Measurements from ENCODE around the gene AP1M1. TPM values are rescaled to one million over a fixed set of nuclear protein-coding genes. Genes with fewer than 3 reads are reported as not detected.

Gene AP1M1
- total and polyA plus RNA-seq, 2 donors = 30.6 to 72.9 TPM

DNA sequence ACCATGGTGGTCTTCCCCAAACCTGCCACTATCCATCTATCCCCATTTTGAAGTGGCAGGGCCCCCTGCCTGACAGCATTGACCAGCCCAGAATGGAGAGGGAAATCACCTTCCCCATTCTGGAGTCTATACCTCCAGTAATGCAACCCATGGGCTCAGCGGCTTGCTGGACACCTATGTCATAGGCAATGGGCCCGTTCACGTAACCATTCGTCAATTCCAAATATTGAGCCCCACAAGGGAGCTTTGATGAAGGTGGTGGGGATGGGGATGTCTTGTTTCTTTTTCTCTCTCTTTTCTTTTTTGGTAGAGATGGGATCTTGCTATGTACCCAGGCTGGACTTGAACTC is 63.1 kb downstream of the AP1M1 start:
- Histone ChIP-seq H3K27ac (ENCODE audit: low read depth) (no peak overlapping the region), H3K4me1 (ENCODE audit: insufficient read depth) (no peaks in the 10 kb centered on the region), H3K36me3 (ENCODE audit: insufficient read depth) (no peaks in the 10 kb centered on the region), H3K4me3 (ENCODE audit: low read depth, low read length) (no peak overlapping the region)
- DNase-seq (ENCODE audit: extremely low spot score) = no peak
- WGBS = 95% methylated on average over 4 of the region's 4 CpGs

DNA sequence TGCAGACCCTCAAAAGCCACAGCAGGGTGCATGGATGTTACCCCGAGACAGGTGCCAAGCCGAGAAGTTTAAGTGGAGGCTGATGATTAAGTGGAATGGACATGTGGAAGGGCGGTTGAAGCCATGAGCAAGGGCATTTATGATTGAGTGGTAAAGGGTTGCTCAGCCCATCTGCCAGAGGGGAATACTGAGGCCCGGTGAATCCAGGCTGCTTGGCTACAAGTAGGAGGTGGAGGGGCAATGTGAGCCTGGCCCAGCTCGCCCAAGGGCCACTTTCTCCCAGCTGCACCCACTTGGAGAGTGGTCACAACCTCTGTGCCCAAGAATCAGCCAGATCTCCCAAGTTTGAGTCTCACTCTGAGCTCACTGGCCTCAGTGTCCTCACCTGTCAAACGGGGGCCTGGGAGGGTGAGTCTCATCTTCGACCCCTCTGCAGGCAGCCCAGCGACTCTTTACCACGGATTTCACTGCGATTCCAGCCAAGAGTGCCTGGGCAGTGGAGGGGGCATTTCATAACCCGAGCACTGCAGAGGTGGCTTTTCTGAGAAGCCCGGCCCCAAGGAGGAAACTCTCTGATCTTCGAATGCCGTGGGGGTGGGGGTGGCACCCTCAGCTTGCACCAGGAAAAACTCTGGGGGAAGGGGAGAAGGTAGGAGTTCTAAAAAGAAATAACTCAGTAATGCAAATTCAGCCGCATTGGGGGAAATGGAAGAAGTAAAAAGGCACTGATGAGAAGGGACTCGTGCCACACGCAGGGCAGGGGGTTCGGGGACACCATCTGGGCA is 64.1 kb downstream of the AP1M1 start:
- no peaks in the 10 kb centered on the region for H3K4me1 ChIP-seq (ENCODE audit: insufficient read depth)
- H3K27ac ChIP-seq (ENCODE audit: low read depth) = no peak overlapping the region
- WGBS = 75% methylated on average over 18 of the region's 18 CpGs
- no peak for DNase-seq (ENCODE audit: extremely low spot score)
- H3K4me3 ChIP-seq (ENCODE audit: low read depth, low read length) = no peak overlapping the region
- H3K36me3 ChIP-seq (ENCODE audit: insufficient read depth) = no peaks in the 10 kb centered on the region

DNA sequence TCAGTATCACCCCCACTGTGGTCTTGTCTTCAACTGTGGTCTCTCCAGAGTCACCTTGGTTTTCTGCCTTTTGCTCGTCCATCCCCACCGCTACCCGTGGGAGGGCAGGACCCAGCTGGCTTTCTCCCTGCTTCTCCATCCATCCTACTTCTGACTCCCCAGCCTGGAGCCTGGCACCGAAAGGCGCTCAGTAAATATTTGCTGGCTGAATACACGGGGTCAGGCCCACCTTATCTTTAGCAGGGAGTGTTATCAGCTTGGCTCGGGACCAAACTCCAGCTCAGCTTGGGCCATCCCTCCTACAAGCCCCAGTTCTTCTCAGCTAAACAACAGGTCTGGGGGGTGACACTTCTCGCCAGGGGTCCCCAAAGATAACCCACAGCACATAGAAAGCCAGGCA is 64.9 kb downstream of the AP1M1 start:
- no peak for DNase-seq (ENCODE audit: extremely low spot score)

DNA sequence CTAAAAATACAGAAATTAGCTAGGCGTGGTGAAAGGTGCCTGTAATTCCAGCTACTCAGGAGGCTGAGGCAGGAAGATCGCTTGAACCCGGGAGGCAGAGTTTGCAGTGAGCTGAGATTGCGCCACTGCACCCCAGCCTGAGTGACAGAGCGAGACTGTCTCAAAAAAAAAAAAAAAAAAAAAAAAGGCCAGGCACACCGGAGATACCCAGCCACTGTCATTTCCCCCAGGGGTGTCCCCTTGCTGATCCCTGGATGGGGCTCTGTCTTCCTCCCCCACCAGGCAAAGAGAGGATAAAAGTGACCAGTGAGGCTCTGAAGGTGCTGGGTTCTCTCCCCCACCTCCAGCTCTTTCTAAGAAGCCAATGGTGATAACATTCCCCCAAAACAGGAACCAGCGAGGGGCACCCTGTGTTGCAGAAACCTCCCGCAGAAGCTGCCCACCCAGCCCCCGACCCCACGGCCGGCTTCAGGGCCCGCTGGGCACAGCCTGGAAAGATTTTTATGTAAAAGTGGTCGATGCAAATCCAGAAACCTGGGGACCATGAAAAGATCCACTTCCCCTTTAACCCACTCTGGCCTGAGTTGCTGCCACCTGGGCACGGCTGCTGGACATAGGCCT is 65.5 kb downstream of the AP1M1 start:
- Histone ChIP-seq H3K4me1 (ENCODE audit: insufficient read depth) (no peaks in the 10 kb centered on the region), H3K27ac (ENCODE audit: low read depth) (no peak overlapping the region), H3K36me3 (ENCODE audit: insufficient read depth) (no peaks in the 10 kb centered on the region), H3K4me3 (ENCODE audit: low read depth, low read length) (no peak overlapping the region)
- 86% methylated on average over 14 of the region's 14 CpGs for WGBS
- no peak for DNase-seq (ENCODE audit: extremely low spot score)

More for the DNA sequence above, 64.9 kb downstream of the AP1M1 start:
- WGBS = 46% methylated on average over 8 of the region's 8 CpGs
- Histone ChIP-seq H3K36me3 (ENCODE audit: insufficient read depth) (no peaks in the 10 kb centered on the region), H3K4me3 (ENCODE audit: low read depth, low read length) (no peak overlapping the region), H3K27ac (ENCODE audit: low read depth) (no peak overlapping the region), H3K4me1 (ENCODE audit: insufficient read depth) (no peaks in the 10 kb centered on the region)

DNA sequence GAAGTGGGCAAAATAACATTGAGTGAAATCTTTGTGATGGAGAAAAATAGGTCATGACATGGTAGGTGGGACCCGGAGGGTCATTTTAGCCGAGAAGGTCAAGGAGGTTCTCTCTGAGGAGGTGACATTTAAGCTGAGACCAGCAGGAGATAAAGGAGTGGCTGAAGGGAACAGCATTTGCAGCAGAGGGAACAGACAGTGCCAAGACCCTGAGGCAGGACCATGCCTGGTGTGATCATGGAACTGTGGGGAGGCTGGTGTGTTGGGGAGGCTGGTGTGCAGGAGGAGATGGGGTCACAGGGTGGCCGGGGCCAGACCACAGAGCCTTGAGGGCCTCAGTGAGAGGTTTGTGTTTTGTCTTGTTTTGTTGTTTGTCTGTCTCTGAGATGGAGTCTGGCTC is 67.5 kb downstream of the AP1M1 start:
- Histone ChIP-seq H3K27ac (ENCODE audit: low read depth) (no peak overlapping the region), H3K4me1 (ENCODE audit: insufficient read depth) (no peaks in the 10 kb centered on the region), H3K4me3 (ENCODE audit: low read depth, low read length) (no peak overlapping the region), H3K36me3 (ENCODE audit: insufficient read depth) (no peaks in the 10 kb centered on the region)
- no peak for DNase-seq (ENCODE audit: extremely low spot score)
- 88% methylated on average over 3 of the region's 3 CpGs for WGBS

DNA sequence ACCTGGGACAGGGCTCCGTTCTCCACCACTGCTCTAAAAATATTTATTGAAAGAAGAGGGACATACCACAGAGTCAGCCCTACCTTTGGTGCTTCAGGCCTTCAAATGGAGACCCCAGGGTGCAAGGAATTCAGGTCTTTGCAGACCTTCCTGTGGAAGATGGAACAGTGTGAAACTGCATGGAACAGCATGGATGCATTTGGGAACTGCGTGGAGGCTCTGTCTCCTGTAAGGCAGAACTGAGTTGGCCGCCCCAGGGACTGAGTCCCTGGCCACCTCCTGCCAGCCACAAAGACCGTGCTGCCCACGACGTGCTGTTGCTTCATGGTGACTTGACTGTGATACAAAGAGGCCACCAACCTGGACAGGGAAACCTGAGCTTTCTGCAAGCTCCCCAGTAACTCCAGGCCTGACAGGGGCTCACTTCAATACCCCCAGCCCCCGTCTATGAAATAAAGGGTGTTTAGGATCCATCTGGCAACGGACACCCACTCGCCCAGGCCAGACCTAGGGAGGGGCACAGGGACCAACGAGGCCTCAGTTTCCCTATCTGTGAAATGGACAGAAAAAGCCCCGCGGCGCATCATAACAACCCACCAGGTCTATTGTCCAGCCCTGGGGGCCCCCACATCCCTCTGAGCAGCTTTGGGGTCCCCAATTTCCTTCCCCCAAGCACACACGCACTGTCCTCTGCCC is 68.3 kb downstream of the AP1M1 start:
- H3K4me1 ChIP-seq (ENCODE audit: insufficient read depth) = no peaks in the 10 kb centered on the region
- DNase-seq (ENCODE audit: extremely low spot score) = no peak
- WGBS = 94% methylated on average over 14 of the region's 14 CpGs
- H3K27ac ChIP-seq (ENCODE audit: low read depth) = no peak overlapping the region
- H3K4me3 ChIP-seq (ENCODE audit: low read depth, low read length) = no peak overlapping the region
- no peaks in the 10 kb centered on the region for H3K36me3 ChIP-seq (ENCODE audit: insufficient read depth)

DNA sequence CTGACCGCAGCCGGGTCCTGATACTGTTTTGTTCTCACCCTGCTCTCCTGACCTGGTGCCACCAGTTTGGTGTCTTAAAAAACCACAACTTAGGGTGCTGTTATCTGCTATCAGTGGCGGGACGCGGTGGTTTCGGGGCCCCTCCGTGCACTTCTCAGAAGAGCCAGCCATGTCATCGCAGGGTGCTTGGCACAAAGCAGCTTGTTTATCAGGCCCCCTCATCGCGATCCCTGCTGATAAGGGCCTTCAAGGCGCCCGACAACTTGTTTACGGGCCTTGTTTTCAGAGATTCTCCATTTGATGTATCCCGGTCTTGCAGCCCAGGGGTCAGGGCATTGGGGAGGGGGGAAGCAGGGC is 68.9 kb downstream of the AP1M1 start:
- WGBS = 52% methylated on average over 14 of the region's 14 CpGs
- DNase-seq (ENCODE audit: extremely low spot score) = no peak
- Histone ChIP-seq H3K36me3 (ENCODE audit: insufficient read depth) (no peaks in the 10 kb centered on the region), H3K4me1 (ENCODE audit: insufficient read depth) (no peaks in the 10 kb centered on the region), H3K4me3 (ENCODE audit: low read depth, low read length) (no peak overlapping the region), H3K27ac (ENCODE audit: low read depth) (no peak overlapping the region)

DNA sequence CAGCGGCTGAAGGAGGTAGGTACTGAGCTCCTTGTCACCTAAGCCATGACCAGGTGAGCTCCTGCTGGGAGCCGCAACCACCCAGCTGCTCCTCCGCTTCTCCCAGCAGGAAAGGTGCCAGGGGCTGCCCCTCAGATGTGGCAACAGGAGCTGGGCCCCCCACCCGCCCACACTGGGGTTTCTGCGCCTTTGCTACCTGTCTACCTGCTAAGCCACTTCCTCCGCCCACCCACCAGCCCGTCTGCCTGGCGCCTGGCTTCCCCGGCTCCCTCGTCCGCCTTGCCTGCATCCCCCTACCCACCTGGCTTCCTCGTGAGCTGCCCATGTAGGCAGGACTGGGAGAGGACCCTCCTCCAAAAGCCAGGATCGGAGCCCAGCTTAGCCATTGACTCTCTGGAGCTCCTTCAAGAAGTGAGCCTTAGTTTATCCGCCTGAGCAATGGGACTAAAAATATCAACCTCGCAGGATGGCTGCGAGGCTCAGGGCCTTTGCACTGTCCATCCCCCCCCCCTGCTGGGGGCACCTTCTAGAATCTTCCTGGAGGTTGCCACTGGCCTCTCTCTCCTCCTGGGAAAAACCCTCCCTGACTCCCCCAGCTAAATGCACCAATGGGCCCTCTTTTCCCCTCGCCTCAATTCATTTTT is 71.1 kb downstream of the AP1M1 start:
- WGBS = 94% methylated on average over 17 of the region's 17 CpGs
- H3K27ac ChIP-seq (ENCODE audit: low read depth) = no peak overlapping the region
- no peaks in the 10 kb centered on the region for H3K4me1 ChIP-seq (ENCODE audit: insufficient read depth)
- no peak for DNase-seq (ENCODE audit: extremely low spot score)
- no peaks in the 10 kb centered on the region for H3K36me3 ChIP-seq (ENCODE audit: insufficient read depth)
- no peak overlapping the region for H3K4me3 ChIP-seq (ENCODE audit: low read depth, low read length)

DNA sequence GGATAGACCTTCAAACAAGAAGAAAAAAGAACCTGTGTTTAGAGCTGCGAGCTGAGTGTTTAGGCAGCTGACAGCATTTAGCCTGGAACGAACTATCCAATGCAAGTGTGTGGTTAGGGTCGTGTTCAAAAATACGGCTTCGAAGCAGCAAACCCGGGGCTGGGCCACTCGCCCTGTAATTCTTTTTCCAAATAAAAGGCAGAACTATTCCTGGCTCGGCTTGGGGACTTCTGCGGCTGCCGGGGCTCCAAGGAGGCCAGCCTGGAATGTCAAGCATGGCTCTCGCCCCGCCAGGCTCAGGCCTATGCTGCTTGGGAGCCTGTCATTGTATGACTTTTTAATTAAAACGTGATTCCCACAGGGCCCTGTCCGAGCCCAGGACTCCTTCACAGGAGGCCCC is 75.2 kb downstream of the AP1M1 start:
- no peak overlapping the region for H3K27ac ChIP-seq (ENCODE audit: low read depth)
- no peaks in the 10 kb centered on the region for H3K4me1 ChIP-seq (ENCODE audit: insufficient read depth)
- no peaks in the 10 kb centered on the region for H3K36me3 ChIP-seq (ENCODE audit: insufficient read depth)
- no peak for DNase-seq (ENCODE audit: extremely low spot score)
- no peak overlapping the region for H3K4me3 ChIP-seq (ENCODE audit: low read depth, low read length)
- WGBS = 27% methylated on average over 14 of the region's 14 CpGs

DNA sequence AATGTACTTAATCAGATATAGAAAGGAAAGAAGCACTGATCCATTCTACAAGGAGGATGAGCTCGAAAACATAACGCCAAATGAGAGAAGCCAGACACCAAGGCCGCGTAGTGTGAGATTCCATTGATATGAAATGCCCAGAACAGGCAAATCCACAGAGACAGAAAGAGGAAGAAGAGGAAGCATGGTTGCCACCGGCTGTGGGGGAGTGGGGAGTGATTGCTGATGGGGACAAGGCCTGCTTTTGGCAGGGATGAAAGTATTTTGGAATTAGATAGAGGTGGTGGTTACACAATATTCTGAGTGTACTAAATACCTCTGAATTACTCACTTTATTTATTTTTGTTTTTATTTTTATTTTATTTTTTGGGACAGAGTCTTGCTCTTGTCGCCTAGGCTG is 76.7 kb downstream of the AP1M1 start:
- 65% methylated on average over 6 of the region's 6 CpGs for WGBS
- no peaks in the 10 kb centered on the region for H3K36me3 ChIP-seq (ENCODE audit: insufficient read depth)
- no peak overlapping the region for H3K27ac ChIP-seq (ENCODE audit: low read depth)
- H3K4me3 ChIP-seq (ENCODE audit: low read depth, low read length) = no peak overlapping the region
- no peak for DNase-seq (ENCODE audit: extremely low spot score)
- peaks cover 1% of the 10 kb centered on the region for H3K4me1 ChIP-seq (ENCODE audit: insufficient read depth)

DNA sequence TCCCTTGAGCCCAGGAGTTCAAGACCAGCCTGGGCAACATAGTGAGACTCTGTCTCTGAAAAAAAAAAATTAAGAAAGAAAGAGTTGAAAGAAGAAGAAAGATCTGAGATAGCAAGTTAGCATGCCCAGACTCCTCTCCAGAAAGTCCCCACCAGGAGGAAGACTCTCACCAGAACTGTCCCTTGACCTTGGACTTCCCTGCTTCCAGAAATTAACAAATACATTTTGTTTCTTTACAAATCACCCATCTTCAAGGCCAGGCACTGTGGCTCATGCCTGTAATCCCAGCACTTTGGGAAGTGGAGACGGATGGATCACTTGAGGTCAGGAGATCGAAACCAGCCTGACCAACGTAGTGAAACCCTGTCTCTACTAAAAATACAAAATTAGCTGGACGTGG is 82.6 kb downstream of the AP1M1 start:
- Histone ChIP-seq H3K4me1 (ENCODE audit: insufficient read depth) (peaks cover 2% of the 10 kb centered on the region), H3K36me3 (ENCODE audit: insufficient read depth) (no peaks in the 10 kb centered on the region), H3K27ac (ENCODE audit: low read depth) (no peak overlapping the region), H3K4me3 (ENCODE audit: low read depth, low read length) (no peak overlapping the region)
- DNase-seq (ENCODE audit: extremely low spot score) = no peak
- WGBS = 92% methylated on average over 4 of the region's 4 CpGs

DNA sequence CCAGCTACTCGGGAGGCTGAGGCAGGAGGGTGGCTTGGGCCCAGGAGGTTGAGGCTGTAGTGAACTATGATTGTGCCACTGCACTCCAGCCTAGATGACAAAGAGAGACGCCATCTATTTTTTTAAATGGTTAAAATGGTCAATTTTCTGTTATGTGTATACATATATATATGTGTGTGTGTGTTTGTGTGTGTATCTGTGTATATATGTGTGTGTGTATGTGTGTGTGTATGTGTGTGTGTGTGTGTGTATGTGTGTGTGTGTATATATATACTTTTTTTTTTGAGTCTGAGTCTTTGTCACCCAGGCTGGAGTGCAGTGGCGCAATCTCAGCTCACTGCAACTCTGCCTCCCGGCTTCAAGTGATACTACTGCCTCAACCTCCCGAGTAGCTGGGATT is 84.0 kb downstream of the AP1M1 start:
- Histone ChIP-seq H3K36me3 (ENCODE audit: insufficient read depth) (no peaks in the 10 kb centered on the region), H3K4me3 (ENCODE audit: low read depth, low read length) (no peak overlapping the region), H3K4me1 (ENCODE audit: insufficient read depth) (peaks cover 2% of the 10 kb centered on the region), H3K27ac (ENCODE audit: low read depth) (no peak overlapping the region)
- DNase-seq (ENCODE audit: extremely low spot score) = no peak
- 97% methylated on average over 5 of the region's 5 CpGs for WGBS

DNA sequence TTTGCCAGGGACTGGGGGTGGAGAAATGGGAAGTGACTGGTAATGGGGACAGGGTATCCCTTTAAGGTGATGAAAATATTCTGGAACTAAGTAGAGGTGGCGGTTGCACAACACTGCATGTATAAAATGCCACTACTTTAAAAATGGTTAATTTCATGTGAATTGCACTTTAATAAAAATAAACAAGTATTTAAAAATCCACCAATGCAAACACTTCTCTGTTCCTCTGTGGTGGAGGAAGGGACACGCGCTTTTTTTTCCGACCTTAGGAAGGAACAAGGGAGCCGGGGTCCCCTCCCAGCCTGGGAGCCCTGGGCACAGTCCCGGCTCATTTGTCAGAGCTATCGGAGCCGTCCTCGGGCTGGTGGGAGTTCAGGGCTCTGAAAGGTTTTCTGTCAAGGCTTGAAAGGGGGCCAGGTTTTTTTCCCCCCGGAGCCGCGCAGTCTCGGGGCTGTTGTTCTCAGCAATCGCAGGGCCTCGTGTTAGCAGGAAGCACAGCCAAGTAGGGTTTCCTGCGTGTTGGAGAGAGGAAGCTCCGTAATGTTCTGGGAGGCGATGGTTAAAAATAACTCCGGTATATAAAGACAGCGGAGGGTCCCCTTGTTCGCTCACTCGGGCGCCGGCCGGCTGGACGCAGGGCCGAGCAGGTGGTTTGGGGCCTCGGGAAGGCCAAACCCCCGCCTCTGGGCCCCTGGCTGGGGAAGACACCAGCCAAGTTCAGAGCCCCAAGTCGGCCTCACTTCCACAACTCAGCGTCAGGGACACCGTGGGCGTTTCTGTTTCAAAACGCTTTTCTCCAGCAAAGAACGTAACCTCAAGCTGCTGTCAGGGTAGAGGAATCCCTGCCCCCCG is 85.7 kb downstream of the AP1M1 start:
- H3K4me1 ChIP-seq (ENCODE audit: insufficient read depth) = peaks cover 2% of the 10 kb centered on the region
- DNase-seq (ENCODE audit: extremely low spot score) = peak; percentile 80
- WGBS = 4% methylated on average over 36 of the region's 36 CpGs
- H3K36me3 ChIP-seq (ENCODE audit: insufficient read depth) = no peaks in the 10 kb centered on the region
- H3K4me3 ChIP-seq (ENCODE audit: low read depth, low read length) = no peak overlapping the region
- peak overlapping the region; percentile 85 for H3K27ac ChIP-seq (ENCODE audit: low read depth)

Data from urinary bladder (tissue), 4 donors.